Esophagus (tissue), 2 donors: ENCODE measurements around the gene NUP98. TPM values are rescaled to one million over a fixed set of nuclear protein-coding genes. Genes with fewer than 3 reads are reported as not detected.

Experiments used
- H3K27ac ChIP-seq, 2 donors: one replicate each; pipeline ENCODE4 v1.5.1; 2013; ENCODE audit warnings: low read depth in 2 of 2, mild to moderate bottlenecking in 2 of 2, inconsistent platforms in 1 of 2, low read length in 1 of 2, moderate library complexity in 1 of 2
- H3K27me3 ChIP-seq, 2 donors: one replicate each; pipeline ENCODE4 v1.6.1; 2013; ENCODE audit warnings: low read length in 2 of 2, control low read depth in 1 of 2, mild to moderate bottlenecking in 1 of 2; ENCODE audit not compliant: insufficient read depth in 2 of 2, control insufficient read depth in 1 of 2
- H3K36me3 ChIP-seq, 2 donors: one replicate each; pipeline ENCODE4 v1.6.1; 2013; ENCODE audit warnings: low read length in 1 of 2; ENCODE audit not compliant: control insufficient read depth in 2 of 2, insufficient read depth in 2 of 2
- H3K4me1 ChIP-seq, 2 donors: one replicate each; pipeline ENCODE4 v1.6.1; 2013; ENCODE audit warnings: low read length in 1 of 2; ENCODE audit not compliant: control insufficient read depth in 2 of 2, insufficient read depth in 2 of 2
- H3K4me3 ChIP-seq, 2 donors: one replicate each; pipeline ENCODE4 v1.5.1; 2013; ENCODE audit warnings: low read length in 2 of 2, mild to moderate bottlenecking in 2 of 2, low read depth in 1 of 2, moderate library complexity in 1 of 2
- H3K9me3 ChIP-seq, 2 donors: one replicate each; pipeline ENCODE4 v1.6.1; 2013; ENCODE audit warnings: mild to moderate bottlenecking in 2 of 2, low read depth in 1 of 2, low read length in 1 of 2, moderate library complexity in 1 of 2; ENCODE audit not compliant: control insufficient read depth in 2 of 2, insufficient read depth in 1 of 2
- WGBS, 2 donors: extraction: QIAGEN DNeasy Blood & Tissue Kit; methylation state at CpG; one replicate each; pipeline ENCODE4 v1.1.7; 2013; 5-methylcytosine and 5-hydroxymethylcytosine counted together
- polyA plus RNA-seq, 2 donors: library from polyadenylated mRNA; stranded (reverse); fragments of 200-250 nt; gene quantifications; one replicate each; pipeline ENCODE4 v1.2.3, GENCODE V29; 2013
- donor health status: healthy with polysubstance abuse.
- donor health status: Bipolar disorder and iron deficiency.

NUP98 gene
- polyA plus RNA-seq, 2 donors, result 16.0 to 26.9 TPM

DNA sequence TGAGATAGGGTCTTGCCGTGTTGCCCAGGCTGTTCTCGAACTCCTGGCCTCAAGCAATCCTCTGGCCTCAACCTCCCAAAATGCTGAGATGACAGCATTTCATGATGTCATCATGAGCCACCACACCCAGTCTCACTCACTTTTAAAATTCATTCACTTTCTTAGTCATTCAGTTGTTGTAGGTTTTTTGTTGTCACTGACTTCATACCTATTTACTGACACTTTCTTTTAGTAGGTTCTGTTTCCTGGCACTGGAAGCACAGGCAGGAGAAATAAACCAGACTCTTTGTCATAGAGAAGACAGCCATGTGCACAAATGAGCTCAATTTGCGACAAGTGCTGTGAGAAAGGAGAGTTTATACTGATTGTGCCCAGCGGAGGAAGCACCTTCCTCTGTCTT lies 166.0 kb downstream of the NUP98 start:
- Histone ChIP-seq H3K4me1 (peaks cover 0 to 1% of the 10 kb centered on the region in 2 donors), H3K36me3 (no peaks in the 10 kb centered on the region), H3K4me3 (no peak overlapping the region), H3K9me3 (no peaks in the 10 kb centered on the region), H3K27me3 (no peaks in the 10 kb centered on the region), H3K27ac (no peak overlapping the region)
- WGBS, 2 donors, result 88 to 93% methylated on average over 4 of the region's 4 CpGs

DNA sequence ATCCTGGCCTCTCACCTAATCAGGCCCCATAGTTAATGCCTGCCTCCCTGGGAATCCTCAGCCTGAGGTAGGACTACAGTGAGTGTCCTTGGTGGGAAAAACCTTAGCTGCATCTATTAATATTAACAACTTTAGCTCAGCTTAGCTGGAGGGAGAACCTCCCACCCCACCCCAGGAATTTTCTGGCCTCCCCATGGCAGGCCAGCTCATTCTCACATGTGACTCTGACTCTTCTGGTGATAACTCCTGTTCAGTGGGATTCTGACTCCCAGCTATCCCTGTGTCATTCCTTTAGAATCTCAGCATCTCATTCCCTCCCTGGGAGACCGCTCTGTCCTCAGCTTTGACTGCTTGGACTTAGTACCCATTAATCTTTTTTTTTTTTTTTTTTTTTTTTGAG lies 170.1 kb downstream of the NUP98 start:
- Histone ChIP-seq H3K27me3 (no peaks in the 10 kb centered on the region), H3K4me3 (no peak overlapping the region), H3K9me3 (peaks cover 0 to 3% of the 10 kb centered on the region in 2 donors), H3K4me1 (peaks cover 0 to 2% of the 10 kb centered on the region in 2 donors), H3K36me3 (no peaks in the 10 kb centered on the region), H3K27ac (no peak overlapping the region)
- WGBS, 2 donors, result 88 to 95% methylated on average over 1 of the region's 1 CpG

DNA sequence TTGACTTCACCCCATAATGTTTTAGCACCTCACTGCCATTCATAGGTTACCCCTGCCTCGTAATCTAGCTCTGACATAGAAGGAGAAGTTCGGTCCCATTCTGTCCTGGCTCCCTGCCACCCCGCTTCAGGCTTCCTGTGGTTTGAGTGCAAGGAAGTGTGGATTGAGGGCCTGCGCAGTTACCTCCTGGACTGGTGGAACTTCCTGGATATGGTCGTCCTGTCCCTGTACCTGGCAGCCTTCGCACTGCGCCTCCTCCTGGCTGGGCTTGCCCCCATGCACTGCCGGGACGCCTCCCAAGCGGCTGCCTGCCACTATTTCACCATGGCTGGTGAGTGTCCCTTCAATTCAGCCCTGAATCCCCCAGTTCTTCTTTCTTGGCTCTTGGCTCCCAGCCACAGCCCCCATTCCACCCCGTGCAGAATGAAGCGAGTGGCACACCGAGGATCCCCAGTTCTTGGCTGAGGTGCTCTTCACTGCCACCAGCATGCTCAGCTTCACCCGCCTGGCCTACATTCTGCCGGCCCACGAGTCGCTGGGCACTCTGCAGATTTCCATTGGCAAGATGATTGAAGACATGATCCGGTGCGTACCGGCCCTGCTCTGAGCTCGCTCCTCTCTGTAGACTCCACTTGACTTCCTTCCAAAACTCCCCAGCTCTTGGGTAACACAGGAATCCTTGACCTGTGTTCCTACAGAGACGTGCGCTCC lies 170.9 kb downstream of the NUP98 start:
- WGBS, 2 donors, result 81 to 83% methylated on average over 23 of the region's 23 CpGs
- H3K4me1 ChIP-seq, result peaks cover 0 to 2% of the 10 kb centered on the region in 2 donors

More for the DNA sequence above, 170.9 kb downstream of the NUP98 start:
- no peak overlapping the region for H3K4me3 ChIP-seq
- H3K36me3 ChIP-seq, result no peaks in the 10 kb centered on the region
- H3K27me3 ChIP-seq, result no peaks in the 10 kb centered on the region
- no peak overlapping the region for H3K27ac ChIP-seq
- peaks cover 0 to 3% of the 10 kb centered on the region in 2 donors for H3K9me3 ChIP-seq

Other genes with a start within 250 kb of the NUP98 start
- not detected for gene ART5, start 155.6 kb downstream of the NUP98 start, polyA plus RNA-seq
- gene ART1, start 152.4 kb downstream of the NUP98 start, polyA plus RNA-seq, result not detected
- gene CHRNA10, start 126.2 kb downstream of the NUP98 start, polyA plus RNA-seq, result 1 to 10 TPM in 1 of 2 donors, under 1 TPM in 1; 0.66 to 1.3 TPM
- gene PGAP2, start 11.0 kb upstream of the NUP98 start, polyA plus RNA-seq, result 10 to 100 TPM; 34.0 to 36.9 TPM
- 10 to 100 TPM; 48.0 to 79.0 TPM for gene RHOG, start 43.4 kb upstream of the NUP98 start, polyA plus RNA-seq
- gene STIM1, start 58.1 kb upstream of the NUP98 start, polyA plus RNA-seq, result 10 to 100 TPM; 29.5 to 42.7 TPM